ENCODE data around the gene HSD17B8. TPM values are rescaled to one million over a fixed set of nuclear protein-coding genes. Genes with fewer than 3 reads are reported as not detected.

HSD17B8 gene
- total RNA-seq, result 5.7 and 9.1 TPM in 2 replicates

GRCh38 chr6:33204415-33205190, at the start of gene HSD17B8:
Gene HSD17B8 (plus strand): TSS chr6:33204655. CDS start chr6:33204669, 14 bp downstream.

GRCh38 chr6:33192105-33192646, 12.3 kb upstream of the HSD17B8 start, which contains the start of gene COL11A2:
Gene COL11A2 (minus strand): TSS chr6:33192467. CDS start chr6:33192240, 227 bp downstream.

GRCh38 chr6:33200219-33201146, 4.0 kb upstream of the HSD17B8 start, which contains the start of the genes RXRB and SLC39A7:
Gene RXRB (minus strand): TSS chr6:33200665. CDS start chr6:33200476, 189 bp downstream.
Gene SLC39A7 (plus strand): TSS chr6:33200867. CDS start chr6:33201246, 379 bp downstream.

GRCh38 chr6:33208091-33208967, 3.9 kb downstream of the HSD17B8 start, which contains the start of gene RING1:
Gene RING1 (plus strand): TSS chr6:33208500. CDS start chr6:33208823, 323 bp downstream.

Other genes starting within 250 kb of the HSD17B8 start
- 83.6 and 109 TPM in 2 replicates for gene BRD2, start 236.1 kb upstream of the HSD17B8 start, total RNA-seq
- gene HLA-DOA, start 195.1 kb upstream of the HSD17B8 start, total RNA-seq, result not detected in 2 replicates
- 1.6 and 5.1 TPM in 2 replicates for gene HLA-DPA1, start 131.0 kb upstream of the HSD17B8 start, total RNA-seq
- gene HLA-DPB1, start 128.7 kb upstream of the HSD17B8 start, total RNA-seq, result 7.7 and 7.8 TPM in 2 replicates
- under 0.01 and 0.09 TPM in 2 replicates for gene COL11A2, start 12.2 kb upstream of the HSD17B8 start, total RNA-seq
- 20.3 and 20.7 TPM in 2 replicates for gene RXRB, start 4.0 kb upstream of the HSD17B8 start, total RNA-seq
- 97.4 and 161 TPM in 2 replicates for gene SLC39A7, start 3.8 kb upstream of the HSD17B8 start, total RNA-seq
- 12.3 and 12.8 TPM in 2 replicates for gene RING1, start 3.8 kb downstream of the HSD17B8 start, total RNA-seq
- 34.2 and 34.8 TPM in 2 replicates for gene VPS52, start 67.2 kb downstream of the HSD17B8 start, total RNA-seq
- gene RPS18, start 67.4 kb downstream of the HSD17B8 start, total RNA-seq, result 5,390 and 8,802 TPM in 2 replicates
- gene B3GALT4, start 72.5 kb downstream of the HSD17B8 start, total RNA-seq, result 1.7 and 2.3 TPM in 2 replicates
- 58.0 and 63.1 TPM in 2 replicates for gene WDR46, start 84.6 kb downstream of the HSD17B8 start, total RNA-seq
- 20.3 and 43.9 TPM in 2 replicates for gene PFDN6, start 84.9 kb downstream of the HSD17B8 start, total RNA-seq
- 20.2 and 22.2 TPM in 2 replicates for gene RGL2, start 94.3 kb downstream of the HSD17B8 start, total RNA-seq
- gene TAPBP, start 109.4 kb downstream of the HSD17B8 start, total RNA-seq, result 62.6 and 65.8 TPM in 2 replicates
- gene ZBTB22, start 113.1 kb downstream of the HSD17B8 start, total RNA-seq, result 18.5 and 19.1 TPM in 2 replicates
- 25.2 and 26.2 TPM in 2 replicates for gene DAXX, start 118.3 kb downstream of the HSD17B8 start, total RNA-seq
- gene KIFC1, start 187.2 kb downstream of the HSD17B8 start, total RNA-seq, result 0.47 and 1.3 TPM in 2 replicates
- 24.5 and 29.9 TPM in 2 replicates for gene PHF1, start 206.4 kb downstream of the HSD17B8 start, total RNA-seq
- gene CUTA, start 213.5 kb downstream of the HSD17B8 start, total RNA-seq, result 174 and 180 TPM in 2 replicates
- 2.6 and 6.2 TPM in 2 replicates for gene SYNGAP1, start 215.4 kb downstream of the HSD17B8 start, total RNA-seq
- 1.4 and 4.1 TPM in 2 replicates for gene ZBTB9, start 249.9 kb downstream of the HSD17B8 start, total RNA-seq